Measurements from ENCODE around the gene HSP90B1. TPM values are rescaled to one million over a fixed set of nuclear protein-coding genes. Genes with fewer than 3 reads are reported as not detected.

Gene HSP90B1
- total RNA-seq, 1 donor from 2014 or later: 666 TPM

DNA sequence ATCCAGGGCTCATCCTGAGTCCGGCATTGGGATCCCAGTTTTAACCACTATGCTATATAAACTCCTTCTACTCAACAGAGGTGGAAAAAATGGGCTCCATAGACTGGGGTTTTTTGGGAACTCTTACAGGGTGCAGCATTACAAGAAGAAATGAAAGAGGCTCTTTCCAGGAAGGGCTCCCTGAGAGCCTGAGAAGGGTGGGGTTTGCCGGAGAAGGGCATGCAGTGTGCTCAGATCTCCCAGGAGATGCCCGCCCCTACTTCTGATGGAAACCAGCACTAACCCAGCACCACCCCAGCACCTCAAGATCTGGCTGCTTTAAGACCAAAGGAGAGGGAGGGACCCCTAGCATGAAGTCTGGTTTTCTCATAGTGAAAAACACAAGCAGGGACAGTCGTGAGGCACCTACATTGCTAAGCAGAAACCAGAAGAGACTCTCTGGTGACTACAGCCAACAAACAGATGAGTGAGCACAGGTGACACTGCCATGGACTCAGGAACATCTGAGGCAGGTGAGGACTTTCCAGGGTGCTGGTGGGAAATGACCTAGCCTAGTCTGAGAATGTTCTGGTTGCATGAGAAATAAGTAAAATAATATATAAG, 43.9 kb upstream of the HSP90B1 start:
- intact Hi-C loops (cut with DNase I): no loop called here
- DNase-seq (no peak), ATAC-seq (no peak)
- no peaks in the 10 kb centered on the region for H3K36me3 ChIP-seq
- H3K27ac ChIP-seq: no peak overlapping the region
- H3K4me1 ChIP-seq: no peaks in the 10 kb centered on the region
- TF ChIP-seq, protein P1, sequence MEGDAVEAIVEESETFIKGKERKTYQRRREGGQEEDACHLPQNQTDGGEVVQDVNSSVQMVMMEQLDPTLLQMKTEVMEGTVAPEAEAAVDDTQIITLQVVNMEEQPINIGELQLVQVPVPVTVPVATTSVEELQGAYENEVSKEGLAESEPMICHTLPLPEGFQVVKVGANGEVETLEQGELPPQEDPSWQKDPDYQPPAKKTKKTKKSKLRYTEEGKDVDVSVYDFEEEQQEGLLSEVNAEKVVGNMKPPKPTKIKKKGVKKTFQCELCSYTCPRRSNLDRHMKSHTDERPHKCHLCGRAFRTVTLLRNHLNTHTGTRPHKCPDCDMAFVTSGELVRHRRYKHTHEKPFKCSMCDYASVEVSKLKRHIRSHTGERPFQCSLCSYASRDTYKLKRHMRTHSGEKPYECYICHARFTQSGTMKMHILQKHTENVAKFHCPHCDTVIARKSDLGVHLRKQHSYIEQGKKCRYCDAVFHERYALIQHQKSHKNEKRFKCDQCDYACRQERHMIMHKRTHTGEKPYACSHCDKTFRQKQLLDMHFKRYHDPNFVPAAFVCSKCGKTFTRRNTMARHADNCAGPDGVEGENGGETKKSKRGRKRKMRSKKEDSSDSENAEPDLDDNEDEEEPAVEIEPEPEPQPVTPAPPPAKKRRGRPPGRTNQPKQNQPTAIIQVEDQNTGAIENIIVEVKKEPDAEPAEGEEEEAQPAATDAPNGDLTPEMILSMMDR (IDR thresholded peaks at IDR 0.05): no peak
- H3K27me3 ChIP-seq (ENCODE audit: low read depth): no peaks in the 10 kb centered on the region
- H3K4me3 ChIP-seq: no peak overlapping the region
- H3K9me3 ChIP-seq: no peaks in the 10 kb centered on the region

DNA sequence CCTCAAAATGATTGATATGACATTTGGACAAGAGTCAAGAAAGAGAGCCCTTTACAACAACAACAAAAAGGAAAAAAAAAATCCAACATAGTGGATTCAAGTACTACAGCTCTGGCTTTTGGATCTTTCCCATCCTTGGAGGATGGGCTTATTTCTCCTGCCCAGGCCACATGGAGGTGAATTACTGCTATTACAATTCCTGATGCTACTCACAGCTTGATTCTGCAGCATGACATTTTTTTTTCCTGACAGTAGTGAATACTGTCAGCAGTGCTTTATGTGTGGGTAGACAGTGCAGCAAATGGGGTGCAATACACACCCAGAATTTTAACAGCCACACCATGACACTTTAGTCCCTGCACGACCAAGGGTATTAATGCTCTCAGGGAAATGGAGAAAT, 42.5 kb upstream of the HSP90B1 start:
- TF ChIP-seq, protein P1 (IDR thresholded peaks at IDR 0.05): no peak
- no peak for DNase-seq
- no peak for ATAC-seq
- no peaks in the 10 kb centered on the region for H3K4me1 ChIP-seq
- no peak overlapping the region for H3K27ac ChIP-seq
- intact Hi-C loops (cut with DNase I): no loop called here
- no peak overlapping the region for H3K4me3 ChIP-seq
- no peaks in the 10 kb centered on the region for H3K9me3 ChIP-seq
- no peaks in the 10 kb centered on the region for H3K27me3 ChIP-seq (ENCODE audit: low read depth)
- no peaks in the 10 kb centered on the region for H3K36me3 ChIP-seq

DNA sequence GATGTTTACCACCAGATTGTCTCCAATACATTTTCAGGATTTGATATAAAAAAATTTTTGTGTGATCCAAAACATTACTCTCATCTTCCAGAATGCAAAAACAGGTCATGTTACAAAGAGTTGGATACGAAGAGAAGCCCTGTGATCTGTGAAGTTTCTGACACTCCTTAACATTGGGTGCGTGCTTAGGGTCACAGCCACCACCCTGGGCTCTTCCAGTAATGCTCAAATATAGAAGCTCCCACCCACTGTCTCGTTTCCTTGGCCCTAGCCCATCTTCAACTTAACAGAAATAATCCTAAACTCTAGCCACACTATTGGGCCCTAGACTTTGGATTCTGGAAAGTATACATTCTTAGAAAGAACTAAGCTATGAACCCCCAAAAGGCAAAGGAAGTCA, 32.9 kb upstream of the HSP90B1 start:
- Histone ChIP-seq H3K27ac (no peak overlapping the region), H3K4me1 (no peaks in the 10 kb centered on the region), H3K4me3 (no peak overlapping the region), H3K27me3 (ENCODE audit: low read depth) (no peaks in the 10 kb centered on the region), H3K36me3 (no peaks in the 10 kb centered on the region), H3K9me3 (no peaks in the 10 kb centered on the region)
- intact Hi-C loops (cut with DNase I): no loop called here
- DNase-seq (no peak), ATAC-seq (no peak)
- TF ChIP-seq, protein P1 (IDR thresholded peaks at IDR 0.05): no peak

DNA sequence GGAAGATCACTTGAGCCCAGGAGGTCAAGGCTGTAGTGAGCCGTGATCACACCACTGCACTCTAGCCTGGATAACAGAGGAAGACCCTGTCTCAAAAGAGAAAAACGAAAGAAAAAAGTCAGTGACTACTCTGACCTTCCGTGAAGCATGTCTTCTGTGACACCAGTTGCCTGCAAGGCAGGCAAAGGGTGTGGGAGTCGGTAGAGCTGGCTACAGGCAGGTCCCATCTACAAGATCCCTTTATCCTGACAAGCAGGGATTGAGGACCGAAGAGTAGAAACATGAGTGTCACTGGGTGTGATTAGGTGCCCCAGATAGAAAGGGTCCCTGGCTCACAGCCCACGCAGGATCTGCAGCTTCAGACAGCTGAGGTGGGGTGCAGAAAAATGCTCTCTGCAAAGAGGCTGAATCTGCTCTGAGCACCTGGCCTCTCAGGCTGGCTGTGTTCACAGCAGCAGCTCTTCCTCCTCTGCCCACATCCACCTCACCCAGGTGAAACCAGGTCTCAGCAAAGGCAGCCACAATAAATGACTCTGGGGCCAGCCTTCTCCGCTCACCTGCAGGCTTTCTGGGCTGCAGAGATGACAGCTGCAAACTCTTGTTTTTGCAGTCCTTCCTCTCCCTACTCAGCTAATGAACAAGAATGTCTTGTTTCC, 28.6 kb upstream of the HSP90B1 start:
- ATAC-seq: no peak
- Histone ChIP-seq H3K4me1 (no peaks in the 10 kb centered on the region), H3K27me3 (ENCODE audit: low read depth) (no peaks in the 10 kb centered on the region)

DNA sequence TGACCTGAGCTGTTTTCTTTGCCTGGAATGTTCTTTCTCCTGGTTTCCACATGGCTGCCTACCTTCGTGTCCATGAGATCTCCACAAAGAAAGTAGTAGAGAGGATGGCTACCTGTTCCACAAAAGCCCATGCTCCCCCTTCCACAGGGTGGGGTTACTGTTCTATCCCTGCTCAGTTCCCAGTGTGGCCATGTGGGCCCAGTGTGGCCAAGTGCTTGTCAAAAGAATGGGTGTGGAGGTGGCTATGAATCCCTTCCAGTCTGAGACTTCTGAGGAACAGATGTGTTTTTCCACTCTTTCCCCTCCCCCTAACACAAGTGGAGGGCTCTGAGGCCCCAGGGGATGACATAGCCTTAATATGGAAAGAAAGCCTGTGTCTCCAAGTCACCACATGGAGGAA, 26.2 kb upstream of the HSP90B1 start:
- Histone ChIP-seq H3K27me3 (ENCODE audit: low read depth) (no peaks in the 10 kb centered on the region), H3K9me3 (no peaks in the 10 kb centered on the region), H3K4me1 (no peaks in the 10 kb centered on the region), H3K27ac (no peak overlapping the region), H3K36me3 (no peaks in the 10 kb centered on the region), H3K4me3 (no peak overlapping the region)
- DNase-seq: no peak
- intact Hi-C loops (cut with DNase I): no loop called here
- no peak for ATAC-seq
- TF ChIP-seq, protein P1 (IDR thresholded peaks at IDR 0.05): no peak

More for the DNA sequence above, 28.6 kb upstream of the HSP90B1 start:
- TF ChIP-seq, protein P1 (IDR thresholded peaks at IDR 0.05): no peak
- Histone ChIP-seq H3K9me3 (no peaks in the 10 kb centered on the region), H3K4me3 (no peak overlapping the region), H3K36me3 (no peaks in the 10 kb centered on the region), H3K27ac (no peak overlapping the region)
- intact Hi-C loops (cut with DNase I): no loop called here
- no peak for DNase-seq
